Left lung (tissue), 10 donors: ENCODE measurements around the gene PRRC2C. TPM values are rescaled to one million over a fixed set of nuclear protein-coding genes. Genes with fewer than 3 reads are reported as not detected.

Source experiments
- ATAC-seq: fragments of 200-7000 bp; cut with Tn5 transposase; one replicate; pipeline ENCODE4 v1.9.1; 2020; ENCODE audit warnings: moderate library complexity
- DNase-seq, 4 donors: peaks; one replicate each; pipeline ENCODE4 v3.0.0-alpha.2; 2013 to 2020
- H3K27ac ChIP-seq, 2 donors: fragments of 200-600 bp; sonication (generic) in 1 of 2; one replicate each; pipeline versions ENCODE4 v1.5.0 to v1.8.0; 2020 to 2021
- H3K27me3 ChIP-seq, 2 donors: fragments of 200-600 bp; sonication (generic) in 1 of 2; one replicate each; pipeline versions ENCODE4 v1.5.0 to v1.8.0; 2020 to 2021
- H3K36me3 ChIP-seq, 2 donors: fragments of 200-600 bp; sonication (generic) in 1 of 2; one replicate each; pipeline versions ENCODE4 v1.5.0 to v1.8.0; 2020 to 2021
- H3K4me1 ChIP-seq, 2 donors: fragments of 200-600 bp; one replicate each; pipeline ENCODE4 v1.8.0; 2021
- H3K4me3 ChIP-seq, 2 donors: fragments of 200-600 bp; sonication (generic) in 1 of 2; one replicate each; pipeline versions ENCODE4 v1.5.0 to v1.8.0; 2020 to 2021; ENCODE audit warnings: mild to moderate bottlenecking in 1 of 2
- H3K9me3 ChIP-seq, 2 donors: fragments of 200-600 bp; sonication (generic) in 1 of 2; one replicate each; pipeline versions ENCODE4 v1.5.0 to v1.8.0; 2020 to 2021
- intact Hi-C, 2 donors: fragments of 100-400 bp; cut with DNase I; formaldehyde crosslinking; loops; one replicate each; pipeline versions ENCODE4 v1.11.2 to v1.14.2; 2022
- polyA plus RNA-seq, 6 donors: library from polyadenylated mRNA; unstranded; fragments of 120-200 nt; gene quantifications; one replicate each; pipeline ENCODE4 v1.2.1, GENCODE V29; 2013; ENCODE audit not compliant: insufficient read length in 6 of 6
- total RNA-seq, 2 donors: library from RNA; stranded (reverse); fragmentation: NEBNext Ultra II Directional; extraction: Animal tissue kit (Norgen Biotek cat#: 25700); gene quantifications; one replicate each; pipeline ENCODE4 v1.2.1, GENCODE V29; 2021
- TF ChIP-seq, protein P1 (sequence below), 2 donors: fragments of 200-600 bp; sonication (generic) in 1 of 2; IDR thresholded peaks; one replicate each; pipeline versions ENCODE4 v1.5.0 to v1.8.0; 2021; ENCODE audit warnings: antibody characterized with exemption in 2 of 2
- donor health status: DM: no; HTN: yes; CAD: no.
- donor health status: DM: no; HTN: no; CAD: no.

PRRC2C gene
- total and polyA plus RNA-seq, 8 donors, result 116 to 155 (median 123) TPM

DNA sequence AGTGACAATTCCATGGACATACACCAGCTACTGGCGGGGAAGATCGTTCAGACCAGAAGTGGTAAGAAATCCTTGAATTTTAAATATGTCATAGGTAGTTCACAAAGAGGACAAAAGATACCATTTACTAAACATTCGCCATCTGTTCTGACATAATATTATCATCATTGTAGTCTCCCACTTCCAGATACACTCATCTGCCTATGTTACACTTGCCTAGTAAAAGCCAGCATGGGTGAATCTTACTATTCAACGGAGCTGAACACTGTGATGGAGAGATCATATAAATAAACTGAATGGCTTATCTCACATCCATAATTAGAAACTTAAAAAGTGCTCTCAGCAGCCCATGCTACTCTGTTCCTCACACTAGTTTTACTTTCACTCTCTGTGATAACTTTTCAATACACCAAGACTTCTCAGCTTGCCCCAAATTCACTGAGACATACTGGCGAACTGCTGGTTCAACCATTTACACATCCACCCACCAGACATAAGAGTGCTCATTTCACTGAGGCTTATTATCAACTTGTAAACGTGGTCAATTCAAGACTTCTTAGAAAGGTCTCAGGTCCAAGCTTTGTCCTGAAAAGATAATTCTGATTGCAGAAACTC lies 463 bp upstream of the PRRC2C start:
- no peaks in the 10 kb centered on the region for H3K27me3 ChIP-seq
- H3K4me3 ChIP-seq, result peak overlapping the region; percentile 82 to 99
- ATAC-seq (peak; percentile 59), DNase-seq (no peak)
- H3K36me3 ChIP-seq, result peaks cover 0 to 6% of the 10 kb centered on the region in 2 donors
- intact Hi-C loops, result no loop called here
- peak overlapping the region; percentile 99 for H3K27ac ChIP-seq
- TF ChIP-seq, protein P1, sequence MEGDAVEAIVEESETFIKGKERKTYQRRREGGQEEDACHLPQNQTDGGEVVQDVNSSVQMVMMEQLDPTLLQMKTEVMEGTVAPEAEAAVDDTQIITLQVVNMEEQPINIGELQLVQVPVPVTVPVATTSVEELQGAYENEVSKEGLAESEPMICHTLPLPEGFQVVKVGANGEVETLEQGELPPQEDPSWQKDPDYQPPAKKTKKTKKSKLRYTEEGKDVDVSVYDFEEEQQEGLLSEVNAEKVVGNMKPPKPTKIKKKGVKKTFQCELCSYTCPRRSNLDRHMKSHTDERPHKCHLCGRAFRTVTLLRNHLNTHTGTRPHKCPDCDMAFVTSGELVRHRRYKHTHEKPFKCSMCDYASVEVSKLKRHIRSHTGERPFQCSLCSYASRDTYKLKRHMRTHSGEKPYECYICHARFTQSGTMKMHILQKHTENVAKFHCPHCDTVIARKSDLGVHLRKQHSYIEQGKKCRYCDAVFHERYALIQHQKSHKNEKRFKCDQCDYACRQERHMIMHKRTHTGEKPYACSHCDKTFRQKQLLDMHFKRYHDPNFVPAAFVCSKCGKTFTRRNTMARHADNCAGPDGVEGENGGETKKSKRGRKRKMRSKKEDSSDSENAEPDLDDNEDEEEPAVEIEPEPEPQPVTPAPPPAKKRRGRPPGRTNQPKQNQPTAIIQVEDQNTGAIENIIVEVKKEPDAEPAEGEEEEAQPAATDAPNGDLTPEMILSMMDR (IDR thresholded peaks at IDR 0.05), result peak; percentile 57 to 65
- no peaks in the 10 kb centered on the region for H3K9me3 ChIP-seq
- peaks cover 18 to 39% of the 10 kb centered on the region in 2 donors for H3K4me1 ChIP-seq

DNA sequence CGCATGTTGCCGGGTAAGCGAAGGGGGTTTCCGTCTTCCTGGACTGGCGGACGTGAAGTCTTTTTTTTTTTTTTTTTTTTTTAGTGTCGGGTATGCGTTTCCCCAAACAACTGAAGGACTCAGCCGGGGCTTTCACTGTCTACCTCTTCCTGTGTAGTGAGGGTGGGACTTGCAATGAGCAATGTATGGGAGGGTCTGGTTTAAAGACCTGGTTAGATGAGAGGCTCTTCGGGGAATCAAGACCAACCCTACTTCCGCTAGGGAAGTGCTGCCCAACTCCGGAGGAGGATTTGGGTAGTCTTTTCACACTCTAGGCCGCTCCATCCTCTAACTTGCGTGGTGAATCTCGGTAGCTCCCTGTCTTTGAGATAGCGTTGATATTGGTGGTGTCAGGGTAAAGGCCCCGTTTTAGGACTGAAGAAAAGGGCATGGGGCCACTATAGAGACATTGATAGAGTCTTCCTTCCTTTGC lies 754 bp downstream of the PRRC2C start:
- H3K4me1 ChIP-seq, result peaks cover 18 to 51% of the 10 kb centered on the region in 2 donors
- TF ChIP-seq, protein P1 (IDR thresholded peaks at IDR 0.05), result no peak
- H3K4me3 ChIP-seq, result peak overlapping the region; percentile 82 to 99
- no peaks in the 10 kb centered on the region for H3K9me3 ChIP-seq
- peak in 1 of 4 donors; percentile 83 for DNase-seq
- H3K27ac ChIP-seq, result peak overlapping the region; percentile 99
- H3K36me3 ChIP-seq, result peaks cover 0 to 8% of the 10 kb centered on the region in 2 donors
- intact Hi-C loops, result no loop called here
- ATAC-seq, result peak; percentile 65
- no peaks in the 10 kb centered on the region for H3K27me3 ChIP-seq

GRCh38 chr1:171487038-171487437 lies 1.7 kb downstream of the PRRC2C start:
- peak overlapping the region; percentile 82 to 99 for H3K4me3 ChIP-seq
- intact Hi-C loops, result no loop called here
- DNase-seq (no peak), ATAC-seq (no peak)
- TF ChIP-seq, protein P1 (IDR thresholded peaks at IDR 0.05), result no peak
- H3K9me3 ChIP-seq, result no peaks in the 10 kb centered on the region
- peaks cover 18 to 55% of the 10 kb centered on the region in 2 donors for H3K4me1 ChIP-seq
- H3K36me3 ChIP-seq, result peaks cover 0 to 8% of the 10 kb centered on the region in 2 donors
- H3K27ac ChIP-seq, result peak overlapping the region in 1 of 2 donors; percentile 99
- no peaks in the 10 kb centered on the region for H3K27me3 ChIP-seq

- TF ChIP-seq, protein P1 (IDR thresholded peaks at IDR 0.05), result no peak
- ATAC-seq (no peak), DNase-seq (no peak)
- H3K9me3 ChIP-seq, result no peaks in the 10 kb centered on the region
- peaks cover 0 to 8% of the 10 kb centered on the region in 2 donors for H3K36me3 ChIP-seq
- no peak overlapping the region for H3K27ac ChIP-seq
- intact Hi-C loops, result no loop called here
- H3K4me3 ChIP-seq, result no peak overlapping the region
- no peaks in the 10 kb centered on the region for H3K27me3 ChIP-seq
- peaks cover 22 to 67% of the 10 kb centered on the region in 2 donors for H3K4me1 ChIP-seq
Observed at GRCh38 chr1:171488190-171488929, 3.0 kb downstream of the PRRC2C start.

- no peaks in the 10 kb centered on the region for H3K9me3 ChIP-seq
- intact Hi-C loops, result no loop called here
- peaks cover 0 to 8% of the 10 kb centered on the region in 2 donors for H3K36me3 ChIP-seq
- H3K27me3 ChIP-seq, result no peaks in the 10 kb centered on the region
- TF ChIP-seq, protein P1 (IDR thresholded peaks at IDR 0.05), result no peak
- H3K4me1 ChIP-seq, result peaks cover 26 to 74% of the 10 kb centered on the region in 2 donors
- ATAC-seq (no peak), DNase-seq (peak in 1 of 4 donors; percentile 32)
- no peak overlapping the region for H3K27ac ChIP-seq
- H3K4me3 ChIP-seq, result no peak overlapping the region
Observed at GRCh38 chr1:171494076-171494475, 8.7 kb downstream of the PRRC2C start.
